HG03558 (cell line): ENCODE data around the gene TRPV2.

ENCODE experiments used
- ATAC-seq: cut with Tn5 transposase; IDR thresholded peaks from one replicate; pipeline ENCODE4 v1.9.1; 2021; ENCODE audit warnings: moderate number of reproducible peaks; ENCODE audit not compliant: unreplicated experiment; ENCODE audit errors: extremely low read depth

The TRPV2 gene

DNA sequence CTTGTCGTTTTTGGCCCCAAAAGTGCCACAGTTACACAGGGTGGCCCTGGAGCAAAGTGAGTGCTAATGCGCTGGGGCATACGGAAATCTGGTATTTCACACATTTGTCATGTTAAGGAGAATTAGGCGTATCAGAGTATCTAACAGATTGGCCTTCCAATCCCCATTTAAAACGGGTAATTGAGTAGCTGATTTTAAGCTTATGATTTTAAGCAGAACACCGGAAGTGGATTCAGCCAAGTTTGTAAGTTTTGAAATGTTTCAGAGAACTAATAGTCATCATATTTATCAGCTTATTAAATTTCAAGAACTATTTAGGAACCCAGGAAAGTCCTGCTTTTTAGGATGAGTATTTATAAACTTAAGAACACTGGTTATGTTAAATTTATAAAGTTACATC lies 57.2 kb downstream of the TRPV2 start:
- no peak for ATAC-seq

DNA sequence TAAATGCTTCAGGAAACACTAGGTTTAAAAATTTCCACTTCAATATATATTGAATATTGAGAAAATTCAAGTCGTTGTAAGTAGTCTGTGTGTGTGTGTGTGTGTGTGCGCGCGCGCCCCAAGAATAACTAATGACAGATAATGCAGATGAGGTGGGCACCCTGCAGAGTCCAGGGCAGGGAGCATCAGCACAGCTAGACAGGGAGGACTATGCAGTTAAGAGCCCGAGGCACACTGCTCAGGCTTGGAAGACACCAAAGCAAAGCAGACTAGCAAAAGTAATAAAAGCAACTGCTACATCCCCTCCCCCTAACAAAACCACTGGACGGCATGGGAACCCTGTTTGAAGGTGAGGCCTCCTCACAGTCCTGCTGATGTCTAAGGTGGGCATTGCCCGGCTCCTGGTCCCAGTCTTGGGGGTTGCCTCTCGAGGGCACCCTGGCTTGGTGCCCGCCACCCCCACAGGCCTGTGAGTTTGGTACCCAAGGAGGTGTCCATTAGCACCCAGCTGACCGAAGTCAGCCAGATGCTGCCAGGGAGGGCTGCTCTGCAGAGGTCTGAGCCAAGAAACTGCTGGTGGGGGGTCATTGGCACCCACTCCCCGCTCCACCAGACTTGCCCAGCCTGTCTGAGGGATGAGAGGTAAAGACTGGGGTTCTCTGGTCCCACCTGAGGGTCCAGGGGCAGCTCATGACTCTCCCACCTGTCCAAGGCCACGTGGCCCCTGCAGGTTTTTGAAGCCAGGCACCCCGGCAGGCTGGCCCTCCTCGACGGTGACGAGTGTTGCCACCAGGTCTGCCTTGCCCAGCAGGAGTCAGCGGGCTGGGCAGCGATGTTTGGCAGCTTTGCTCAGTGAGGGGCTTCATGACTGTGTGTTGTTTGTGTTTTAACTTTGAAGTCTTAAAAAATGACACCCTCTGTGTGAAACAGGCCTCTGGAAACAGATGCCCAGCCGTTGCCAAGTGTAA lies 58.0 kb downstream of the TRPV2 start:
- no peak for ATAC-seq

DNA sequence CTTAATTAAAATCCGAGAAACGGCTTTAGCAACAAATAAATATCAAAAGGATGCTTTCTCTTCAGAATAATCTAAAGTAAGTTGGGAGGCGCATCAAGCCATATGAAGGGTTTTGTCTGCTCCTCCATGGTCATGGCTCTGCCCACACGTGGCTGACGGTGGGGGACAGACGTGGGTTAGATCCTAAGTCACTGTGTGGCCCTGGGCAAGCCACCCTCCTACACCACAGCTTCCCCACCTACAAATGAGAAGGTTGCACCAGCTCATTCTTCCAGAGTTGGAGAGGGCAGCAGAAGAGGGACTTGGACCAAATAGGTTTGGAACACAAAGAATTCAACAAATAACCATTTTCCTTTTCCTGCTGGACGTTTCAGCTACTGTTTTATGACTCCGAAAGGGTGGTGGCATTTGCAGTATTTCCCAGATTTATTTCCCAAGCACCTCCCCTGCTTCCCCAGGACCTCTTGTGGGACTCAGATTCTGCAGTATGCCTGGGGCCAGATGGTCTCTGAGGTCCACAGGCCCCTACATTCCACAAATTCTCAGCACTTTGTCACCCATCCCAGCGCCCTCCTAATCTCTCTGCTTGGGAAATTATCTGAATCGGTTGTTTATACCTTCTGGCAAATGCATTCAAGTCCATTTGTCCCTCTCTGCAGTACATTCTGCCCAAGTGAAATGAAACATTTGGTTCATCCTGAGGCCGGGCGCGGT lies 58.8 kb downstream of the TRPV2 start:
- no peak for ATAC-seq

DNA sequence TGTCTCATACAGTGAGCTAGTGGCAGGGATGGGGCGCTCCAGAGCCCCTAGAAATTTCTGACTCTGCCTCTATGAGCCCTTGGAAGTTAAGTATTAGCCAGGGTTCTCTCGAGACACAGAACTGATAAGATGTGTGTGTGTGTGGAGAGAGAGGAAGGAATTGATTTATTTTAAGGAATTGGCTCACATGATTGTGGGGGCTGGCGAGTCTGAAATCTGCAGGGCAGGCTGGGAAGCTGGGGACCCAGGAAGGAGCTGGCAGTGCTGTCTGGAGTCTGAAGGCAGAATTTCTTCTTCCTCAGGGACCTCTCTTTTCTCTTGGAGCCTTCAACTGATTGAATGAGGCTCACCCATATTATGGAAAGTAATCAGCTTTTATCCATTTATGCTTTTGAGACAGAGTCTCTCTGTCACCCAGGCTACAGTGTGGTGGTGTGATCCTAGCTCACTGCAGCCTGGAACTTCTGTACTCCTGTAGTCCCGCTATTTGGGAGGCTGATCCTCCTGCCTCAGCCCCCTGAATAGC lies 59.9 kb downstream of the TRPV2 start:
- ATAC-seq: no peak

DNA sequence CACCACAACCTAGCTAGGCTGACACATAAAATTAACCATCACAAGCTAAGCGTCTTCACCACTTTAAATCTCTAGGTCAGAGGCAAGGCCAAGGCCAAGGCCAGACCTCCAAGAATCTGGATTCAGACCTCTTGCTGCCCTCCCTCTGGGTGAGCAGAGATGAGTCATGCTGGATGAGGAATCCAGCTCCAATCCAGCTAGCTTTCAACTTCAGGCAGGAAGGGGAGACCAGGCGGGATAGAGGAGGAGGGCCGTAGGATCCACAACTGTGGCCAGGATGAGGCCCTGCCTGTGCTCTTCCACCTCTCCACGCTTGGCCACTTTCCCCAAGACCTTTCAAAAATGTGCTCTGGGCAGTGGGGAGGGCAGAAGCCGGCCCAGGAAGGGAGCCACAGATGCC lies 61.9 kb downstream of the TRPV2 start:
- ATAC-seq: no peak

DNA sequence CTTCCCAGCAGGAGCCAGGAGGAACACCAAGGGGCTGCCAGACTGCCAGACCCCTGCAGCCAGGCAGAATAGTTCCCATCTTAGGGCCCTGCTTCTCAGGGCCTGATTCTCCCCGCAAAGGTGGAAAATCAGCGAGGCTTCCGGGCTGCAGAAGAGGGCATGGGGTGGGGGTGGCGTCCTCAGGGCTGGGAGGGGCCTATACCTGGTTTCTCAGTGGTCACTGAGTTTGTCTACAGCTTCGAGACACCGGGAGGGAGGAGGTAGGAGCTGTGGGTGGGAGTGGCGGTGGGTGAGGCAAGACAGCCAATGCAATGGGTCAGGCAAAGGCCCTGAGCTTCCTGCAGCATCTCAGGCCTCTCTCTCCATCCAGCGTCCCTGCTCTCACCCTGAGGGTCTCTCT lies 62.3 kb downstream of the TRPV2 start:
- ATAC-seq: no peak

DNA sequence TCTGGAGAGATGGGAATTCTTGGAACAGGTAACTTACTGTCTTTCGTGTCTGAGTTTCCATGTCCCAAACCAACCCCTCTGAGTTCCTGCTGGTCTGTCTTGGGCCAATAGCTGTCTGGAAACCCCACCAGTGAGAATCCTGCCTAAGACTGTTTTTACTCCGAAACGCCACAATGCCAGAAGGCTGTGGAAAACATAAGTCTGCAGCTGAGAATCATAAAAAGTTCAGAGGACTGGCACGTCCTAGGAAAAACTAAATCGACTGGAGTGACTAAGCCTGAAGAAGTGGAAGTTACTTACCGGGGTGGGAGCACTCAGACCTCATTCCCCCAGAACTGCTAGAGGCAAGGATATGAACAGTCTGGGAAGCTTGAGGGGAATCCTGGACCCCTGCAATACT lies 63.3 kb downstream of the TRPV2 start:
- ATAC-seq: no peak

DNA sequence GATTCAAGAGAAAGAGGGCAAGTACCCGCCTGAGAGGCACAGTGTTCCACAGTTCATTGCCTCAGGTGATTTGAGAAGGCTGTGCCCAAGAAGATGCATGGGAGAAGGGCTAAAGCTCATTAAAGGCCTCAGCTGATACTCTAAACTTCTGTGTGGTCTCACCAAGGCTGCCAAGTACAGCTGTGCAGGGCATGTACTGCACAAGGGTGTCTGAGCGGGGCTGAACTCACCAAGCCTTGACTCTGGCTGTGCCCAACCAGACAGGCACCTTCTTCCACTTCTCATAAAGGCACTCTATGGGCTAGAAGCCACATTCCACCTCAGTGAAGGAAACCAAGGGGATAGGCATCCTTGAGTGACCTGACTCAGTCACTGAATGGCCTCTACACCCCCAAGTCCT lies 63.9 kb downstream of the TRPV2 start:
- no peak for ATAC-seq

DNA sequence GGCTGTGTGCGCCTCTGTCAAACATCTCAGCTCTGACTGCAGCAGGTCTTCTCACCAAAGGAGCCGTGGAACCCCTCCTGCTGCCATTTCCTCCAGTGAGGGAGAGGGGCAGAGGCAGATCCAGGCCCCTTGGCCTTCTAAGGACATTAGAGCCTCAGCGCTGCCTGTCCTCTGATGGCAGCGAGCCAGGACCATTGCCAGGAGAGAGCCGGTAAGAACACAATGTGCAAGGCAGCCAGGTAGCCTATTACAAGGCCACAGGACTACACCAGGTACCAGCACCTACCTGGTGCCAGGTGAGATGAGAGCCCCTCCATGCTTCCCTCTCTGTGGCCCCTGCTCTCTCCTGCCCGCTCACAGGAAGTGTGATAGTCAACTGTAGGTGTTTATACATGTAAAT lies 65.6 kb downstream of the TRPV2 start:
- ATAC-seq: no peak

DNA sequence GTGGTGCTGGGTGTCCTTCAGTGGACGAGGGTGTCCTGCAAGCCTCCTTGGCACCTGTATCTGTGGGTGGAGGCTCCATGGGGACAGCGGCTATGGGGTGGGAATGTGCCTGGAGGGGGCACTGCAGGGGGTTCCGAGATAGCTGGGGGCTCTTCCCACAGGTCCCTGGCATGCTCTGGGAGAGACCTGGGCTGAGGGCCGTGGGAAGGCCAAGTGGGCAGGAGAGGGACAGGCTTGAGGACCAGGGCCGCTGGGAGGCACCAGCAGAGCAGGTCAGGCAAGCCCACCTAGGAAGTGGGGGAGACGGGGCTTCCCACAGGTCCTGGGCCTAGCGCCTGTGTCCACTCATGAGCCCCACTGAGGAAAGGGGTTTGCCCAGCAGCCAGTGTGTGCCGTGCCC lies 66.9 kb downstream of the TRPV2 start:
- no peak for ATAC-seq

DNA sequence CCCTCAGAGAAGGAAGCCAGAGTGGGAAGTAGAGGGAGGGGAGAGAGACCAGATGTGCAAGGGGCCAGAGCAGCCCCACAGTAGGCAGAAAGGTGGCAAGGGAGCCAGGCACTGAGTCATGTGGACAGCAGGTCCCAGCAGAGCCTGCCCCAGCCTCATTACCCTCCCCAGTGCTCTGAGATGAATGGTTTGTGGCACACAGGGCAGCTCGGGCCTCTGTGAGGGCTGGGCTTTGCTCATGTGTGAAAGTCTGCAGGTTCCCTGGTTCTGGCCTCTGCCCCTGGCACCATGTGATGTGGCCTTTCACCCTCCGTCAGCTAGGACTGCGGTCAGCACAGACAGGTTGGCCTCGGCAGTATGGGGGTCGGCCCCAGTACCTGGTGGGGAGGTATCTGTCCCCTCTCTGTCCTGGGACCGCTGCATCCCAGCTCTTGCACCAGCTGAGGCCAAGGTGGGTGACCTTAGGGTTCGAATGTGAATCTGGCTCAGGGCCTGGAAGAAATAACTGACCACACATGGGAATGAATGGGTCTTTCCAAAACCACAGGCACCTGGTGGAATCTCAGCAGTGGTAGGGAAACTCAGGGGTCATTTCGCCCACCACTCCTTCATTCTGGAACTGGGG lies 67.8 kb downstream of the TRPV2 start:
- no peak for ATAC-seq

DNA sequence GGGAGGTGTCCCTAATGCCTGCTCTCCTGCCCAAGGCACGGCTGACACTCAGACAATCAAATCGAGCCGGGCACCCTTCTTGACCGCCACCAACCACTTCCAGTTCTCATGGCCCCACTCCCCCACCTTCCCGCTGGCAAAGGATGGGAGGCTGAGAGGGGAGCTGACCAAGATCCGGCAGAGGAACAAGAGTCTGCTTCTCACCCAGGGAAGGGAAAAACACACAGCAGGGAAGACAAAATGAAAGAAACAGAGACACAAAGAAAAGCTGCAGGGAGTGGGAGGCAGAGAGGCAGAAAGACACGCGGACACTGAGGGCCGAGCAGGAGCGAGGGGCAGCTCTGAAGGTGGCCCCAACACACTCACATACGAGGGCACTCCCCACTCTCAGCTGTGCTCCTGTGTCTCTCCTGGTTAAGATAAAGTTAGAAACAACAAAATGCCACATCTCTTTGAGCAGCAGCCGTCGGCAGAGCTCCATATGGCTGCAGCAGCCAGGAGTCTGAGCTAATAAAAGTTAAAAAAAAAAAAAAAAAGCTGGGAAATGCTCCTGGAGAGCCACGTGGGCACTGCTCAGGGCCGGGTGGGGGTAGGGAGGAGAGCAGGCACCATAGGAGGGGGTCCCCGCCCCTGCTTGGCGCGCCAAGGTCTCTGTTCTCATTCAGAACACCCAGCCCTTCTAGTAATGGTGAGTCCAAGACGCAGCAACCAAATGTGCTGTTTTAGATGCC lies 69.2 kb downstream of the TRPV2 start:
- ATAC-seq: no peak
